HG03558 (cell line): ENCODE results near the gene FIGN.

Source experiments
- ATAC-seq: cut with Tn5 transposase; IDR thresholded peaks from one replicate; pipeline ENCODE4 v1.9.1; 2021; ENCODE audit warnings: moderate number of reproducible peaks; ENCODE audit not compliant: unreplicated experiment; ENCODE audit errors: extremely low read depth

FIGN gene

GRCh38 chr2:163737563-163737962, 1.8 kb upstream of the FIGN start:
- no peak for ATAC-seq

DNA sequence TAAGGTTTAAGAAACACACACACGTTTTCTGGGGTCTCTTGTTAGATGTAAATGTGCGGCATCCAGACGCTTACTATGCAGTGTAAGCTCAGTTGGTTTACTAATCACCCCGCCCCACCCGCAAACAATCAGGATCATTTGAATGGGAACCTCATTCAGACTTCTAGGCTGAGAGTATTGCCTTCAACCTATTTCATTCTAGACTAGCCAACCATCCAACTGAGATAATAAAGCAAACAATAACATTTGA, 1.3 kb upstream of the FIGN start:
- no peak for ATAC-seq

DNA sequence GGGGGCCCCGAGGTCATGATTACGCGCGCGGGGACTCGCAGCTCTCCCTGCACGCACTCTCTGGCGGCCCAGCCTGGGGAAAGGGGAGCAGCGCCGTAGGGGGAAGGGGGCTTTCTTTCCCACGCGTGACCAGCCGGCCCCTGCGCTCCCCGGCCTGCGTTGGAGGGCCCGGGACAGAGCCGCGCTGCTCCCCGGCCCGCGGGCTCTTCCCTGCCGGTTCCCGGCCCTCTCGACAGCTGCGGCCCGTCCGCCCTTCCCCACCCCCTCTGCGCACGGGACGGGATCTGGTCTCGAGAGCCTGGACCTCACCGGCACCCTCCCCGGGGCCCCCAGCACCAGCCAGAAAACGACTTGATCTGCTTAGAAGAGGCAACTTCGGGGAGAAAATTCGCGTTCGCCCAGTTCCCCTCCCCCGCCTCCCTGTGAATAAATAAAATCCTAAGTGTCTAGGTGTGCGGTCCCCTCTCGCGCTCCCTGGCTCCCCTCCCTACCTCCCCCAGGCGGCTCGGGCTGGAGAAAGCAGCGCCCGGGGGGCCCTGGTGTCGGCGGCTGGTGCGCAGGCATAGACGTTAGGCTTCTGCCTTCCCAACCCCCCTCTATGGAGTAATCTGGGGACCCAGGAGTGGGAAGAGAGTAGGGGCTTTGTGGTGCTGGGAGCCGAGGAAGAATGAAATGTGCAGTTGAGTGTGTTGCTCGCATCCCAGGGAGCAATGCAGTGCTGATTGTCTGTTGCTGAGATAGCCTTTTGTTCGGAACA, 803 bp upstream of the FIGN start:
- ATAC-seq: no peak

DNA sequence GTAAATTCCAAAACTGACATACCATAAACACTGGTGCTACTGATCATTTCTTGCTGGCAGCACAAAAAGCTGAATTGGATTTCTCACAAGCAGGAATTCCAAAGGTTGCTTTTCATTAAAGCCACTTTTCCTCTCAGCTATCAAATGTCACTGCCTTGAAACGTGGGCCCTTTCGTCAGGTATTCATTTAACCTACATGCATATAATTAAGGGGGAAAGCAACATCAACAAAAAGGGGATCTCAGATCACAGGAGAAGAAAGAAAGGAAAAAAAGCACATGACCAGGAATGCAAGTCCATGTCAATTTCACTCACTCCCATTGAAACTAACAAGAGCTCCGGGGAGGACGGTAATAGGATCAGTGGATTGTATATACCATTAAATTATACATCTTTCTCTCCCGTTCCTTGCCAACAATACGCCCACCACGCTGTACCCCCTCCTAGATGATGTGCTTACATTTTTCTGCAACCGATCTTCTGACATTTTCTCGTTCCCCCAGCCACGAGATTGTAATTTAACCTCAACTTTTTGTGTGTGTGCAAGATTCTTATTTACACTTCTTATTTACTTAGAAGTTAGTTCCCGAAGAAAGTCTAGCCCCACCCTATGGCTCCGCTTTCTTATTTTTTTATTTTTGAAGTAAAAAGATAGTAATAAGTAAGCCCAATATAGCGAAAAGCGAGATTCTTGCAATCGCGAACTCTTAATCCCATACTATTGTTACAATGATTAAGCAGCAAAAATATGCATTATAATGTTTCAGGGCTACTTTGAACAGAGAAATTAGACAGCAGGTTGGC, 725 bp downstream of the FIGN start:
- ATAC-seq: no peak

- no peak for ATAC-seq
These were observed 1.4 kb downstream of the FIGN start for GRCh38 chr2:163734401-163734800.

DNA sequence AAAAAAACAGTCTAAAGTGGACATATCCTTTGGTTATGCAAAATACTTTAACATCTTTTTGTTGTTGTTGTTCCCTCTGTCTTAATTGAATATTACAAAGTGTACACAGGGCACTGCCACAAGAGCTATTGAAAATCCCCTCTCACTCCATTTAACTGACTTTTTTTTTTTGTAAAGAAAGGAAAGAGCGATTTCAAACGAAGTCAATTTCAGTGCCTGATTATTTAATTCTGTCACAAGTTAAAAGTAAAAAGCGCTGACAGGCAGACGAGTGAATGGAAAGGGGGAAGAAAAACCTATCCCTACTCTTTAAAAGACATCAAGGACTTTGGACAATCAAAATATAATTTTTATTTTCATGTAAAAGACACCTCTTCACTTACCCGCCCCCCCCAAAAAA, 1.9 kb downstream of the FIGN start:
- ATAC-seq: no peak

- no peak for ATAC-seq
These were observed 2.4 kb downstream of the FIGN start for GRCh38 chr2:163733301-163733938.

GRCh38 chr2:163732727-163733126, 3.1 kb downstream of the FIGN start:
- ATAC-seq: no peak

DNA sequence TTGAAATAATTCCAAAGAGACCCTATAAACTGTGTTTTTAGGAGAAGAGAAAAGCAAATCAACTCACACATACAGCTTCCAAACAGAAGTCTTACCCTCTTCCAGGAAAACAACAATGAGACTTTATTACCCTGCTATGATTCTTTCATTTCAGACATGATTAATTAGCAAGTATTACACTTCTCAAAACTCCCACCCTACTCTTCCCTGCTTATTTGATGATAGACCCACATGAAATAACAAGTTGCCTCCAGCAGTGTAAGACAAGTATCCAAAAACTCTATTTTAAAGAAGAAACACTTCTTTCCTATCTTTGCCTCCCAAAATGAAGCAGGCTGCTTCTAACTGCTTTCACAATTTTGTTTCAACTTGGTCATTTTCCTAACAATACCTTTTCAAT, 4.1 kb downstream of the FIGN start:
- ATAC-seq: no peak

DNA sequence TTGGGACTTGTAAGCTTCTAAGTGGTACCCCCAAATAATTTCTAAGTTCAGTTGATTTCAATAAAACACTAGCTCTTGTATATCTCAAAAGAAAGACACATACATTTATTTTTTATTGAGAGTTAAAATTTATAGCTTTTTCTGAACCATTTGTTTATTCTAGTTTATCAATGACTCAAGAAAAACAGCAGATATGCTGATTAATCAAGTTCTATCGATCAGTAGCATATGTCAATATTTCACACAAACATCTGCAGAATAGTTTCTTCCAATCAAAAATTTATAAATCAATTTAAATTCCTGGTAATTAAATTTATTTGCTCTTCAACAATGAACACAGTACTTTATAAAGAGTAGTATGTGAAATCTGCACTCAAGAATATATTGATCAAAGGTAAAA, 5.3 kb downstream of the FIGN start:
- ATAC-seq: no peak

- ATAC-seq: no peak
These were observed 6.1 kb downstream of the FIGN start for GRCh38 chr2:163729636-163730273.

DNA sequence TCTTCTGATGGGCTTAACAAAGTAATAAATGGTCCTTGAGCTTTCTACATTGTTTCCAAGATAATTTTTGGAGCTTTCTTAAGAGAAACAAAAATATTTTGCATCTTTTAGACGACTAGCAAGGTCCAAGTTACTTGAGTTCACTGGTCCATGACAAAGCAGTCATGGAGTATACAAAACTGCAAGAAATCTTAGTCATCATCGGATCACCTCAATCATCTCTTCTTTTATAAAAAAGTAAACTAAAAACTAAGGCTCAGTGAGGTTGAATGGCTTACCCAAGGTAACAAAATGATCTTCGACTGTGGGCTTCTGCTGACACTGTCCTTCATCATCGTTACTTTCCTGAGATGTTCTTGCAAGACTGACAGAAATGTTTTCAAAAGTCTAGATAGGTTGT, 11.9 kb downstream of the FIGN start:
- ATAC-seq: no peak

DNA sequence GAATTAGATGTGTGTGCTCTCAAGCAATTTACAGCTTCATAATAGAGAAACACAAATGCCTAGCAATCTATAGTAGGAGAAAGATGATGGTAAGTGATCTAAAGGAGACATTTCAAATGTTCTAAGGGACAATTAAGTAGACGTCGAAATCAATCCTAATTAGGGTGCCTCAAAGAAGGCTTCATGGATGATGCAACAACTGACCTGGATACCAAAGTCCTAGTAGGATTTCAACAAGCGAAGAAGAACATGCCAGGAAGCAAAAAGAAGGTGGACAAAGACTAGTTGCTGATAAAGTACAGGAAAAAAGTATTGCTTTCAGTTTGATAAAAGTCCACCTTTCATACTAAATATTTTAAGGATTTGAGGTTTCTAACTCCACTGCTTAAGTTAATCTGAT, 12.5 kb downstream of the FIGN start:
- ATAC-seq: no peak

- ATAC-seq: no peak
These were observed 16.5 kb downstream of the FIGN start for GRCh38 chr2:163719331-163719730.

- no peak for ATAC-seq
These were observed 17.7 kb downstream of the FIGN start for GRCh38 chr2:163717993-163718680.

GRCh38 chr2:163717515-163717914, 18.3 kb downstream of the FIGN start:
- ATAC-seq: no peak

DNA sequence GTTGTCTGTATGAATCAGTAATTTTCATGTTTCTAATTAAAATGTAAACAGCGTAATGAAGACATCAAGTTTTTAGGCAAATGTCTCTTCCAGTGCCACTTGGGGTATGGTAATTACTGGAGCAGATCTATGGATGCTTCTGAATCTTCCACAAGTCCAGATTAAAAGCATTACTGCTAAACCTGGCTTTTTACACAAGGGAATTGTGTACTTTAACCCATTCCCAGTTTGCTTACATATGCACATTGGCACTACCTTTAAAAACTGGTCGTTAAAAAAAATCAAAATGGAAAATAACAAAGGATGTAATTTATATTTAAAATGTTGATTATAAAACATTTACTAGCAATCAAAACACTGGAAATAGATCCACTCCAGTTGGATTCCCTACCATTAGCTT, 19.7 kb downstream of the FIGN start:
- no peak for ATAC-seq

- ATAC-seq: no peak
These were observed 20.1 kb downstream of the FIGN start for GRCh38 chr2:163715668-163716067.

GRCh38 chr2:163715199-163715598, 20.6 kb downstream of the FIGN start:
- ATAC-seq: no peak

DNA sequence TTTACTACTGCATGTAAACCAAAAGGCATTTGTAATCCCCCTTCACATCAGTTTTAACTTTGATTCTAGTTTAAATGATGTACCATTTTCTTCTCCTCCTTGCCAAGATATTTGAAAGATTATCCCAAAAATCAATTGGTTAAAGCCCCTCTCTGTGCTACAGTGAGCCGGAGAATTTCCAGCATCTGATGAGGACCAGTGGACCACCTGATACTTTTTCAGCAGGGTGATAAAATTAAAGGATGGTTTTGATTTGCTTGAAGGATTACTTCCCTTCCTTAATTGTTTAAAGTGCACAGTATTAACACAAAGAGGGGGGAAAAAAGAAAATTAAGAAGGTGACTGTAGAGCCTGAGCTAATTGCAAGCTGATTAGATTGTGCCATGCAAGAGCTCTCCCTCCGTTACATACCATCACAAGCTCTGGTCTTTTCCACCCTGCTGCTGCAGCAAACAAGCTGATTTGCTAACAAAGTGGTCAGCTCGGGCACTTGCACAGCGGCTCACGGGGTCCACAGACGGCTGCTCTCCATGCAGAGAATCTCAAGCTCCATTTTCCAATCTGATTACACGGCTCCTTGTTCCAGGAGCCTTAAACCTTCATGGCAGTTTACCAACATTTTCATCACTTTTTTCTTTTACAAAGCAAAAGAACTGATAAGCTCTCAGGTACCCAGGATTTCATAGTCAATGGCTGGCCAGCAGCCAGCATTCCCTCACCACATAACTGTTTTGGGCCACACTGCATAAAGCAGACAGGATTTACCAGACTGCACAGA, 22.1 kb downstream of the FIGN start:
- no peak for ATAC-seq
